NCI-H1417 (cell line): ENCODE data around the gene PRR5L.

Experiments used
- DNase-seq, 3 experiments: peaks; one replicate each; lab custom pipeline; 2025; lab: John Stamatoyannopoulos, UW

The PRR5L gene

DNA sequence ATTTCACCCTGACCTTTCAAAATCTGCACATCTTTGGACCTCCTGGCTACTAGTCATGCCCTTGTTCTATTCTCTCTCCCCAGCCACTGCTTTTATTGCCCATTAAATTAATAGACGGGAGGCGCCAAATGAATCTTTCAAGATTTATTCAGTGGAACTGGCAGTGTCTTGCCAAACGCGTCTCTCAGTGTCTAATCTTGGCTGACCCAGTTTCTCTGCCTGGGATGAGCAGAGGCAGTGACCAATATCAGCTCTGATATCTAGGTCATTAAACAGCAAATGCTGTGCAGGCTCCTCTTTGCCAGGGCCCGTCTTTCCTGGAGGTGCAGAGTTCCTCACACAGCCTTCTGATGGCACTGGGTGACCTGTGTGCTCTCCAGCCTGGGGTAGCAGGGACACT, 140.0 kb downstream of the PRR5L start:
- DNase-seq: no peak

DNA sequence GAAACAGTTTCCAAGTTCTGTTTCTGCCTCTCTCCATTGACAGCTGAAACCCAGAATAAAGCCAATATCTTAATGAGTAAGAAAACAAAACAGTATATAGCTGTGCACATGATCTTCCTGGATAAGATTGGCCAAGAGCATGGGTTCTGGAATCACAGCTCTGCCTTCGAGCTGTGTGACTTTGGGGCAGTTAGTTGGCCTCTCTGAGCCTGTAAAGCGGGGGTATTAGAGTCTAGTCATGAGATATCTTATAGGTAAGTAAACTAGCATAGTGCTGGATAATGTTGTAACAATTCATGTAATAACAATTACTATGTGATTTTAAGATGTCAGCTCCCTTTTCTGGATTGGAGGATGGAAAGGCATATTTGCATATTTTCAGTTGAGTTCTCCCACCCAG, 140.5 kb downstream of the PRR5L start:
- DNase-seq: no peak

- peak in 1 of 3 experiments; percentile 52 for DNase-seq
Observed at GRCh38 chr11:36437413-36437812, 141.3 kb downstream of the PRR5L start.

GRCh38 chr11:36438126-36438525, 142.0 kb downstream of the PRR5L start:
- no peak for DNase-seq

DNA sequence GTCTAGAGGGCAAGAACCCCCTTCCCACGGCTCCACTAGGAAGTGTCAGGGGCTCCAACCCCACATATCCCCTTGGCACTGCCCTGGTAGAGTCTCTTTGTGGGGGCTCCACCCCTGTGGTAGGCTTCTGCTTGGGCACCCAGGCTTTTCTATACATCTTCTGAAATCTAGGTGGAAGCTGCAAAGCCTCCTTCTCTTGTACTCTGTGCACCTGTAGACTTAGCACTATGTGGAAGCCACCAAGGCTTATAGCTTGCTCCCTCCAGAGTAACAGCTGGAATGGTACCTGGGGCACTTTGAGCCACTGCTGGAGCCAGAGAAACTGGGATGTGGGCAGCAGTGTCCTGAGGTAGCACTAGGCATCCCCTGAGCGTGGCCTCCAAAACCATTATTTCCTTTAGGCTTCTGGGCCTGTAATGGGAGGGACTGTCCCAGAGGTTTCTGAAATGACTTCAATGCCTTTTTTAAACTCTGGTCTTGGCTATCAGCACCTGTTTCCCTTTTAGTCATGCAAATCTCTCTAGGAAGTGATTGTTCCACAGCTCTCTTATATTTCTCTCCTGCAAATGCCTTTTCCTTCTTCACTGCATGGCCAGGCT, 145.6 kb downstream of the PRR5L start:
- DNase-seq: no peak

- DNase-seq: no peak
Observed at GRCh38 chr11:36443661-36444060, 147.6 kb downstream of the PRR5L start.

GRCh38 chr11:36446135-36446534, 150.0 kb downstream of the PRR5L start:
- DNase-seq: no peak

DNA sequence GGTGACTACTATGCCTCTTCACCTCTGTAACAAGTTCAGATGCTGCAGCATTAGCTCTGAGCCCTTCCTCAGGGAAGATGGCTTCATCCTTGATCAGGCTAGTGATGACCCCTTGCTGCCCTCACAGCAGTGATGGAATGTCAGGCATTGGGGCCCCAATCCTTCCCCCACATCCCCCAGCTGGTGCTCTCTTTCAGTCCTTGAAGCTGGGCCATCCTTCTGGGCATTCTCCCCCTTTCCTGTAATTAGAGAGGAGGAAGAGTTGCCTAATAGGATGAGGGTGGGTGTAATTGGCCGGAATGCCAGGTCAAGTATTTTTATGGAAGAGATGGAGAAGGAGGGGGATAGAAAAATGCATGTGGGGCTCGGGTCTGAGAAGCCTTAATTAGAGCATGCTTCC, 151.4 kb downstream of the PRR5L start:
- no peak for DNase-seq

DNA sequence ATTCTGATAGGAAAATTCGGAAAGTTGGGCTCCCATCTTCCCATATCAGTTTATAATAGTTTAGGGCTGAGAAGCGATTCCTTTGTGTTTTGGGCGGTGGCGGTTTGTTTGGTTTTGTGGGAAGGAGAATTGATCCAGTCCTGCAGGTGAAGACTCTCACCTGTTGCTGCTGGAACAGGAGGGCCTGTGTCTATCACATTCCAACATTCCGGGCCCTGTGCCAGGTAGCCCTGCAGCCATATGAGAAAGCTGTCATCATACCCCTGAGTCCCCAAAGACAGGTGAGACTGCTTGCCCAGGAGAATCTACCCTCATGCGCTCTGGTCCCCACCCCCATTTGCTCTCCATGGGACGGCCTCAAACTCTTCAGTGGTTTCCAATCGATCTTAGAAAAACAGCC, 151.9 kb downstream of the PRR5L start:
- DNase-seq: peak; percentile 36 to 66 (median 63)

GRCh38 chr11:36449561-36450096, 153.5 kb downstream of the PRR5L start:
- no peak for DNase-seq

GRCh38 chr11:36450110-36450572, 154.1 kb downstream of the PRR5L start:
- DNase-seq: peak in 1 of 3 experiments; percentile 56

DNA sequence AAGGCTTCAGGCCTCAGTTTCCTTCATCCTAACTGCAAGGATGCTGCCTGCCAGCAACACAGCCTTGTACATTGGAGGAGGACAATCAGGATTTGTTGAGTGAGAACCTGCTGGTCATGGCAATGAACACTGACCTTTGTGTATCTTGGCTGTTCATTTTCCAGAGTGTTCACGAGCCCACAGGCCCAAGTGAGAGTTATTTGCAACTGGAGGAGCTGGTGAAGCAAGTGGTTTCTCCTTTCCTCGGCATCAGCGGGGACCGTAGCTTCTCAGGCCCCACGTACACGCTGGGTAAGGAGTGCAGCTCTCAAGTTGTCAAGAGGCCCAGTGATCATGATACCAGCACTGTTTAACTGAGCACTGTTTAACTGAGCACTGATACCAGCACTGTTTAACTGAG, 155.0 kb downstream of the PRR5L start:
- DNase-seq: no peak

DNA sequence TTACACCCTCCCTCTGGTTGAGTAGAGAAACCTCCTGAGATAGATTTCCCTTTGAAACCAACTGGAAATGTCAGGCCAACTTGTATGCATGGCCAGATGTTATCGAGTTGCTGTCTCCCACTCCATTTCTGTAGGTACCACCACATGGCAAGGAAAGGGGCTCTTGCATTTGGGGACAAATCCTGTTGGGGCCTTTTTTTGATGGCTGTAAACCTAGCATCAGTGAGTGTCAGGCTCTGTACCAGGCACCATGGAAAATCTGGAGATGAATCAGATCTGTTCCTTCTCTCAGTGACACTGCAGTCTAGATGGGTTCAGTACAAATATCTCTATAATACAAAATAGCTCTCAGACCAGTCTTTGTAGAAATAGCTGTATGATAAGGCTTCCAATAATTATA, 155.6 kb downstream of the PRR5L start:
- no peak for DNase-seq

GRCh38 chr11:36452236-36452940, 156.3 kb downstream of the PRR5L start:
- DNase-seq: no peak

GRCh38 chr11:36452961-36453360, 156.9 kb downstream of the PRR5L start:
- DNase-seq: no peak

DNA sequence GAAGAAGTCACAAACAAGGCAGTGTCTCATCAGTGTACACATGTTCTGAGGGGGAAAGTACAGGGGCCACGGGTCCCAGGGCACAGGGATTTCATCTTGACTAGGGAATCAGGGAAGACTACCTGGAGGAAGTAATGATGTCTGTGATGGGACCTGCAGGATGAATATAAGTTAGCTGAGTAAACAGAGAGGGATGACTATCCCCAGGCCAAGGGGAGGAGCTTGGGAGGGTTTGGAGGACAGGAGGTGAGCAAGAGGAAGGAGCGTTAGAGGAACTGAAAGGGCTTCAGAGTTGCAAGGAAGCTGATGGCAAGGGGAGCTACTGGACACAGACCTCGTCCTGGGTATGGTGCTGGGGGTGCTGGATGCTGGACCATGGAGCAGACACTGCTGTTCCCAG, 157.6 kb downstream of the PRR5L start:
- no peak for DNase-seq

- DNase-seq: no peak
Observed at GRCh38 chr11:36454551-36454940, 158.5 kb downstream of the PRR5L start.

GRCh38 chr11:36454941-36455631, 159.0 kb downstream of the PRR5L start:
- DNase-seq: peak; percentile 40 to 70 (median 56)

- peak in 1 of 3 experiments; percentile 42 for DNase-seq
Observed at GRCh38 chr11:36455658-36456111, 159.6 kb downstream of the PRR5L start.

- no peak for DNase-seq
Observed at GRCh38 chr11:36456156-36456555, 160.1 kb downstream of the PRR5L start.

GRCh38 chr11:36458129-36458915, 162.2 kb downstream of the PRR5L start:
- peak in 1 of 3 experiments; percentile 80 for DNase-seq

- no peak for DNase-seq
Observed at GRCh38 chr11:36459046-36459445, 163.0 kb downstream of the PRR5L start.
